ENCODE results near the gene NF1.
"Not testable (repeated sequence)": the region's sequence is repeated elsewhere in the genome, so short reads cannot be mapped to it uniquely, and the experiment has no call there.

The NF1 gene

GRCh38 chr17:31089471-31089870 lies 5.3 kb upstream of the NF1 start:
- DNase-seq (ENCODE audit: low read depth), result no peak

- DNase-seq (ENCODE audit: low read depth), result not testable (repeated sequence)
These were observed 4.1 kb upstream of the NF1 start for GRCh38 chr17:31090650-31091049.

- no peak for DNase-seq (ENCODE audit: low read depth)
These were observed 2.2 kb upstream of the NF1 start for GRCh38 chr17:31092475-31093064.

- no peak for DNase-seq (ENCODE audit: low read depth)
These were observed 744 bp upstream of the NF1 start for GRCh38 chr17:31093866-31094599.

- DNase-seq (ENCODE audit: low read depth), result no peak
These were observed 694 bp downstream of the NF1 start for GRCh38 chr17:31095236-31096105.

GRCh38 chr17:31096106-31096436 lies 1.3 kb downstream of the NF1 start:
- DNase-seq (ENCODE audit: low read depth), result no peak

- DNase-seq (ENCODE audit: low read depth), result no peak
These were observed 4.2 kb downstream of the NF1 start for GRCh38 chr17:31099016-31099415.

GRCh38 chr17:31100840-31101459 lies 6.2 kb downstream of the NF1 start:
- DNase-seq (ENCODE audit: low read depth), result no peak

GRCh38 chr17:31101943-31102342 lies 7.2 kb downstream of the NF1 start:
- DNase-seq (ENCODE audit: low read depth), result no peak

- DNase-seq (ENCODE audit: low read depth), result no peak
These were observed 11.2 kb downstream of the NF1 start for GRCh38 chr17:31105991-31106390.

- DNase-seq (ENCODE audit: low read depth), result no peak
These were observed 16.4 kb downstream of the NF1 start for GRCh38 chr17:31111183-31111582.

- no peak for DNase-seq (ENCODE audit: low read depth)
These were observed 17.4 kb downstream of the NF1 start for GRCh38 chr17:31112001-31112661.

- not testable (repeated sequence) for DNase-seq (ENCODE audit: low read depth)
These were observed 18.6 kb downstream of the NF1 start for GRCh38 chr17:31113368-31113767.

GRCh38 chr17:31113939-31114338 lies 19.2 kb downstream of the NF1 start:
- no peak for DNase-seq (ENCODE audit: low read depth)

GRCh38 chr17:31114956-31115555 lies 20.3 kb downstream of the NF1 start:
- no peak for DNase-seq (ENCODE audit: low read depth)

- DNase-seq (ENCODE audit: low read depth), result no peak
These were observed 21.4 kb downstream of the NF1 start for GRCh38 chr17:31116167-31116566.

- no peak for DNase-seq (ENCODE audit: low read depth)
These were observed 28.0 kb downstream of the NF1 start for GRCh38 chr17:31122746-31123145.

GRCh38 chr17:31126318-31126717 lies 31.5 kb downstream of the NF1 start:
- DNase-seq (ENCODE audit: low read depth), result no peak

- no peak for DNase-seq (ENCODE audit: low read depth)
These were observed 33.5 kb downstream of the NF1 start for GRCh38 chr17:31128241-31128640.

- DNase-seq (ENCODE audit: low read depth), result no peak
These were observed 35.8 kb downstream of the NF1 start for GRCh38 chr17:31130286-31131224.

GRCh38 chr17:31131299-31131698 lies 36.5 kb downstream of the NF1 start:
- no peak for DNase-seq (ENCODE audit: low read depth)
